Measurements from ENCODE around the gene MEIS1. TPM values are rescaled to one million over a fixed set of nuclear protein-coding genes. Genes with fewer than 3 reads are reported as not detected.

MEIS1 gene
- total and polyA plus RNA-seq, 2 of the 8 experiments (the other 6 are each of a cell fraction or from before 2014, with no cell fraction given), result 0.17 to 1.2 TPM

DNA sequence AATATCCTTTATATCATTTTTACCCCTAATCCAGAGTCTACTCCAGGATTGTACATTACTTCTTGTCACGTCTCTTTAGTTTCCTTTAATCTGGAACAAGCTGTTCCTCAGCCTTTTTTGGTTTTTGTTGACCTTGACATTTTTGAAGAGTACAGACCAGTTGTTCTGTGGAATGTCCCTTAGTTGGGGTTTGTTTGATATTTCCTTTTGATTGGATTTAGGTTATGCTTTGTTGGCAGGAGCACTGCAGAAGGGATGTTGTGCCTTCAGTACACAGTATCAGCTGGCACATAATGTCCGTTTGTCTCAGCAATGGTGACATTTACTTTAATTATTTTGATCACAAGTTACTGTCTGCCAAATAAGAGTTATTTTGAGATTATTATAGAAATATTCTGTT lies 160.6 kb downstream of the MEIS1 start:
- no peaks in the 10 kb centered on the region for H3K36me3 ChIP-seq (ENCODE audit: control insufficient read depth in 2 of 4, insufficient read depth in 4 of 4, low read length in 3 of 4)
- H2BK20ac ChIP-seq (ENCODE audit: low read length), result no peak overlapping the region
- no peaks in the 10 kb centered on the region for H4K20me1 ChIP-seq (replicated peaks in 1 of 2; ENCODE audit: control insufficient read depth in 1 of 2, insufficient read depth in 2 of 2, low read length in 2 of 2)
- no peak overlapping the region for H4K91ac ChIP-seq (replicated peaks; ENCODE audit: insufficient read length, low read length)
- TF ChIP-seq, protein P1, sequence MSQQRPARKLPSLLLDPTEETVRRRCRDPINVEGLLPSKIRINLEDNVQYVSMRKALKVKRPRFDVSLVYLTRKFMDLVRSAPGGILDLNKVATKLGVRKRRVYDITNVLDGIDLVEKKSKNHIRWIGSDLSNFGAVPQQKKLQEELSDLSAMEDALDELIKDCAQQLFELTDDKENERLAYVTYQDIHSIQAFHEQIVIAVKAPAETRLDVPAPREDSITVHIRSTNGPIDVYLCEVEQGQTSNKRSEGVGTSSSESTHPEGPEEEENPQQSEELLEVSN (IDR thresholded peaks at IDR 0.05), result no peak
- TF ChIP-seq TCF12 (IDR thresholded peaks at IDR 0.05; ENCODE audit: low read depth, low read length) (no peak), RBBP5 (IDR thresholded peaks at IDR 0.05; ENCODE audit: borderline replicate concordance, low read depth, low read length) (no peak), POLR2A (IDR thresholded peaks at IDR 0.05; ENCODE audit: control extremely low read depth in 1 of 2, low read depth in 2 of 2, low read length in 2 of 2) (no peak), SAP30 (IDR thresholded peaks at IDR 0.05; ENCODE audit: insufficient read depth, insufficient replicate concordance, low read length) (no peak)
- no peak overlapping the region for H3K18ac ChIP-seq (ENCODE audit: extremely low read depth, low read length)
- H3K9ac ChIP-seq (replicated peaks in 1 of 4; ENCODE audit: extremely low read depth in 1 of 4, low read depth in 3 of 4, low read length in 3 of 4), result no peak overlapping the region
- no peak overlapping the region for H3K23ac ChIP-seq (ENCODE audit: insufficient read length)
- H3K4me1 ChIP-seq (replicated peaks in 1 of 4; ENCODE audit: control insufficient read depth in 3 of 4, insufficient read depth in 4 of 4, low read length in 3 of 4), result peaks cover 0 to 4% (median 0%) of the 10 kb centered on the region in 4 experiments; a peak in 2 of 7 replicates
- no peak overlapping the region for H2BK12ac ChIP-seq (ENCODE audit: low read depth, low read length)
- FAIRE-seq (no peak), DNase-seq (ENCODE audit: low read depth in 1 of 2, low spot score in 2 of 2) (no peak)
- no peaks in the 10 kb centered on the region for H3K79me1 ChIP-seq (ENCODE audit: low read depth, low read length)
- CTCF ChIA-PET (ENCODE audit: partially characterized antibody), result interaction anchor here (0.7 to 1.2 kb wide), 2 partner anchors 132 to 640 kb away, joined by 3 to 5 read pairs; no protein-coding TSS in a partner anchor
- POLR2A ChIA-PET (ENCODE audit: partially characterized antibody), result no interaction called here
- H3K27me3 ChIP-seq (replicated peaks in 1 of 4; ENCODE audit: control insufficient read depth in 3 of 4, extremely low read depth in 1 of 4, insufficient read depth in 3 of 4, low read length in 3 of 4), result no peaks in the 10 kb centered on the region
- no peak overlapping the region for H3K4me3 ChIP-seq (ENCODE audit: extremely low read depth in 1 of 4, insufficient read depth in 2 of 4, low read depth in 3 of 4, low read length in 4 of 4)
- no peaks in the 10 kb centered on the region for H3K23me2 ChIP-seq (ENCODE audit: low read depth, low read length)
- no peak overlapping the region for H3K14ac ChIP-seq (ENCODE audit: insufficient read length)
- no peak overlapping the region for H3K27ac ChIP-seq (ENCODE audit: low read depth, low read length)
- H3K9me3 ChIP-seq (ENCODE audit: insufficient read depth in 2 of 2, low read depth in 1 of 2, low read length in 1 of 2), result peaks cover 2 to 4% of the 10 kb centered on the region in 2 experiments; a peak in 1 of 4 replicates
- no peak overlapping the region for H2BK5ac ChIP-seq (ENCODE audit: low read depth, low read length)
- no peaks in the 10 kb centered on the region for H3K79me2 ChIP-seq (ENCODE audit: control insufficient read depth in 1 of 2, insufficient read depth in 2 of 2, low read length in 2 of 2)
- no peak overlapping the region for H2BK15ac ChIP-seq (ENCODE audit: low read length)
- no peak overlapping the region for H3K4ac ChIP-seq (replicated peaks; ENCODE audit: insufficient read length, low read depth, low read length)
- no peak overlapping the region for H2AFZ ChIP-seq (ENCODE audit: low read length)
- H2BK120ac ChIP-seq (replicated peaks; ENCODE audit: low read depth, low read length), result no peak overlapping the region
- H3K4me2 ChIP-seq (ENCODE audit: insufficient read depth in 1 of 2, low read depth in 2 of 2, low read length in 2 of 2), result no peak overlapping the region
- H4K8ac ChIP-seq (ENCODE audit: extremely low read depth, insufficient read depth, low read length), result no peak overlapping the region
- 0 out of 2 replicates have a peak overlapping the region, but pooled peaks have one; percentile 68 for H2AK5ac ChIP-seq (ENCODE audit: low read depth, low read length)
- no peak overlapping the region for H3K56ac ChIP-seq (replicated peaks; ENCODE audit: insufficient read length, low read depth, low read length)
- WGBS, 2 experiments (ENCODE audit: extremely low coverage in 1 of 2, insufficient coverage in 1 of 2, insufficient read length in 1 of 2, insufficient replicate concordance in 2 of 2, low coverage in 1 of 2, low lambda C conversion rate in 2 of 2, missing lambda C conversion rate in 1 of 2), result 95% methylated on average over 2 of the region's 2 CpGs; no CpG with 5 or more reads in 1 of the 2 experiments
- H4K5ac ChIP-seq (ENCODE audit: insufficient read length, low read depth, low read length), result no peak overlapping the region

Data from H1 (cell line).